ENCODE measurements around the gene LDAH.

DNA sequence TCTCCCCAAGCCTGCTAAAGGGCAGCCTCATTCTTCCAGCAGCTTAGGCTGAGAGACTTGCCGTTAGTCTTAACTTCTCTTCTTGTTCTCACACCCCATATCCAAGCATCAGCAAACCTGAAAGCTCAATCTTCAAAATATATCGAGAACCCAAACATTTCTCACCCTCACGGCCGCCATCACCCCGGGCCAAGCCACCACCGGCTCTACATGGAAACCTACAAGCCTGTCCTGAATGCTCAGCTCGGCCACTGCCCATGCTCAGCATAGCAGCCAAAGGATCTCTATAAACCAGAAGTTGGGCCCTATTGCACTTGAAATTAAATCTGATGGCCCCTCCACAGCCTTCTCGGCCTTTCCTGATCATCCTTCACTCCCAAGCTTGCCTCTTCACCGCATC lies 174.1 kb downstream of the LDAH start:
- TF ChIP-seq, protein P1, sequence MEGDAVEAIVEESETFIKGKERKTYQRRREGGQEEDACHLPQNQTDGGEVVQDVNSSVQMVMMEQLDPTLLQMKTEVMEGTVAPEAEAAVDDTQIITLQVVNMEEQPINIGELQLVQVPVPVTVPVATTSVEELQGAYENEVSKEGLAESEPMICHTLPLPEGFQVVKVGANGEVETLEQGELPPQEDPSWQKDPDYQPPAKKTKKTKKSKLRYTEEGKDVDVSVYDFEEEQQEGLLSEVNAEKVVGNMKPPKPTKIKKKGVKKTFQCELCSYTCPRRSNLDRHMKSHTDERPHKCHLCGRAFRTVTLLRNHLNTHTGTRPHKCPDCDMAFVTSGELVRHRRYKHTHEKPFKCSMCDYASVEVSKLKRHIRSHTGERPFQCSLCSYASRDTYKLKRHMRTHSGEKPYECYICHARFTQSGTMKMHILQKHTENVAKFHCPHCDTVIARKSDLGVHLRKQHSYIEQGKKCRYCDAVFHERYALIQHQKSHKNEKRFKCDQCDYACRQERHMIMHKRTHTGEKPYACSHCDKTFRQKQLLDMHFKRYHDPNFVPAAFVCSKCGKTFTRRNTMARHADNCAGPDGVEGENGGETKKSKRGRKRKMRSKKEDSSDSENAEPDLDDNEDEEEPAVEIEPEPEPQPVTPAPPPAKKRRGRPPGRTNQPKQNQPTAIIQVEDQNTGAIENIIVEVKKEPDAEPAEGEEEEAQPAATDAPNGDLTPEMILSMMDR (IDR thresholded peaks at IDR 0.05), result no peak
- TF ChIP-seq TCF7L2 (IDR thresholded peaks at IDR 0.05; ENCODE audit: low read depth, low read length), result no peak

Measured in Panc1 (cell line).